ENCODE measurements around the gene TOMM40. TPM values are rescaled to one million over a fixed set of nuclear protein-coding genes. Genes with fewer than 3 reads are reported as not detected.

TOMM40 gene
- total RNA-seq, 1 donor from 2014 or later = 80.6 TPM

DNA sequence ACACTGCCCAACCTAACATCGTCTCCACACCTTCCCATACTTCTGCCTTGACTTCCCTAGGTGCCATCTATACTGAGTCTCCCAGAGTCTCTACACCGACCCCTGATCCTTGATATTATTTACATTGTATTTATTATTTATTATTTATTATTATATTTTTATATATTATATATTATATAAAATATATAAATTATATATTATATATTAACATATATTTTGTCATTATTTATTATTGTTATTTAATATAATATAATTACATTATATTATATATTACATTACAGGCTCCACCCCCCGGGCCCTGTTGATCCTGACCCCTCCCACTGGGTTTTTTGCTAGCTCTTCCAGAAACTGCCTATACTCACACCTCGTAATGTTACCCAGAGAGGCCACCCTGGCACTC lies 18.4 kb upstream of the TOMM40 start:
- Mint-ChIP-seq H3K9me3 (no peaks in the 10 kb centered on the region), H3K27me3 (peaks cover 9% of the 10 kb centered on the region), H3K4me3 (no peak overlapping the region), H3K36me3 (ENCODE audit: low read depth) (no peaks in the 10 kb centered on the region), H3K27ac (no peak overlapping the region), H3K4me1 (no peaks in the 10 kb centered on the region)
- POLR2A ChIA-PET = no interaction called here
- no peak for DNase-seq
- intact Hi-C loops (cut with micrococcal nuclease) = no loop called here
- CTCF ChIA-PET = no interaction called here
- TF ChIP-seq, protein P1, sequence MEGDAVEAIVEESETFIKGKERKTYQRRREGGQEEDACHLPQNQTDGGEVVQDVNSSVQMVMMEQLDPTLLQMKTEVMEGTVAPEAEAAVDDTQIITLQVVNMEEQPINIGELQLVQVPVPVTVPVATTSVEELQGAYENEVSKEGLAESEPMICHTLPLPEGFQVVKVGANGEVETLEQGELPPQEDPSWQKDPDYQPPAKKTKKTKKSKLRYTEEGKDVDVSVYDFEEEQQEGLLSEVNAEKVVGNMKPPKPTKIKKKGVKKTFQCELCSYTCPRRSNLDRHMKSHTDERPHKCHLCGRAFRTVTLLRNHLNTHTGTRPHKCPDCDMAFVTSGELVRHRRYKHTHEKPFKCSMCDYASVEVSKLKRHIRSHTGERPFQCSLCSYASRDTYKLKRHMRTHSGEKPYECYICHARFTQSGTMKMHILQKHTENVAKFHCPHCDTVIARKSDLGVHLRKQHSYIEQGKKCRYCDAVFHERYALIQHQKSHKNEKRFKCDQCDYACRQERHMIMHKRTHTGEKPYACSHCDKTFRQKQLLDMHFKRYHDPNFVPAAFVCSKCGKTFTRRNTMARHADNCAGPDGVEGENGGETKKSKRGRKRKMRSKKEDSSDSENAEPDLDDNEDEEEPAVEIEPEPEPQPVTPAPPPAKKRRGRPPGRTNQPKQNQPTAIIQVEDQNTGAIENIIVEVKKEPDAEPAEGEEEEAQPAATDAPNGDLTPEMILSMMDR (IDR thresholded peaks at IDR 0.05) = no peak
- ATAC-seq (ENCODE audit: low read depth) = no peak

DNA sequence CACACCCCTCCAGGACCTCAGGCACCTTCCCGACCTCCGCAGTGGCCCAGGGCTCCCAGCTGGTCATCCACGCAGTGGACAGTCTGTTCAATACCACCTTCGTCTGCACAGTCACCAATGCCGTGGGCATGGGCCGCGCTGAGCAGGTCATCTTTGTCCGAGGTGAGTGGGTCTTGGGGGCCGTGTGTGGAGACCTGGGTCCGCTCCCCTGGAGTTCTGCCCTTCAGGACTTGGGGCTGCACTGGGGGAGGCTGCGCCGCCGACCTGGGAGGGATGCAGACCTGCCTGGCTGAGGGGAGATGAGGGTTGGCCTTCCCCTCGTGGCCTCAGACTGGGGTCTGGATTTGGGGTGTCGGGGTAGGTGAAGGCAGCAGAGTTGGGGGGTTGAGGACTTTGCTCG lies 16.7 kb upstream of the TOMM40 start:
- ChIA-PET CTCF (no interaction called here), POLR2A (no interaction called here)
- H3K9me3 Mint-ChIP-seq = no peaks in the 10 kb centered on the region
- DNase-seq = no peak
- peaks cover 9% of the 10 kb centered on the region for H3K27me3 Mint-ChIP-seq
- H3K4me1 Mint-ChIP-seq = no peaks in the 10 kb centered on the region
- no peak overlapping the region for H3K4me3 Mint-ChIP-seq
- no peak overlapping the region for H3K27ac Mint-ChIP-seq
- no peak for ATAC-seq (ENCODE audit: low read depth)
- intact Hi-C loops (cut with micrococcal nuclease) = no loop called here
- TF ChIP-seq, protein P1 (IDR thresholded peaks at IDR 0.05) = no peak
- H3K36me3 Mint-ChIP-seq (ENCODE audit: low read depth) = no peaks in the 10 kb centered on the region

DNA sequence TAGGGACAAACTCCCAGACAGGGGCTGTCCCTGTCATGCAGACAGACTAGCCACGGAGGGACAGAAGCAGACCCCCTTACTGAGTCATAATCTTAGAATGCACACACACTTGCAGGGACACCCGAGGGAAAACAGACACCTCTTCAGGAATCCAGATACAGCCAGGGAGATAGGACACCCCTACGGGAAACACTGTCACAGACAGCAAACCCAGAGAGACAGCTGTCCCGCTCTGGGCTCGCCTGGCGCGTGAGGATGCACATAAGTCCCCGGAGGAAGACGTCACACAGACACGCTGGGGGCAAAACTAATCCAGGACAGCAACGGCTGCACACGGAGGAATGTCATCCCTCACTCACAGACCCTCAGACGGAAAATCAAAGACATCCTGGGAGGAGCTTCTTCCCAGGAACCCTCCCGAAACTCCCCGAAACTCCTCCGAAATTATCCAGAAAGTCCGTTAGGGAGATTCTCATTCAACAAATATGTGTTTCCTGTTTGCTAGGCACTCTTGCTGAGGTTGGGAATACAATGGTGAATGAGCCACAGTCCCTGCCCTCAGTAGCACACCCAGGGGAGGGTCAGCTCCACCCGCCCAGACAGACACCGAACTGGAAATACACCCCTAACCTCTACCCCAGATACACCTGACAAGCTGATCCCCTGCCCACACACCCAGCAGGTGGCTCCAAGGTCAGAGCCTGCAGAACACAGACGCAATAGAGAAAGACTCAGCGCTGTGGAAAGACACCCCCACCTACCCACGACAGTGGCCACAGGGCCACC lies 15.2 kb upstream of the TOMM40 start:
- CTCF ChIA-PET = no interaction called here
- no peak for ATAC-seq (ENCODE audit: low read depth)
- Mint-ChIP-seq H3K4me1 (no peaks in the 10 kb centered on the region), H3K36me3 (ENCODE audit: low read depth) (no peaks in the 10 kb centered on the region), H3K4me3 (no peak overlapping the region), H3K27ac (no peak overlapping the region), H3K9me3 (no peaks in the 10 kb centered on the region), H3K27me3 (peaks cover 8% of the 10 kb centered on the region)
- POLR2A ChIA-PET = no interaction called here
- DNase-seq = no peak
- intact Hi-C loops (cut with micrococcal nuclease) = no loop called here
- TF ChIP-seq, protein P1 (IDR thresholded peaks at IDR 0.05) = no peak

DNA sequence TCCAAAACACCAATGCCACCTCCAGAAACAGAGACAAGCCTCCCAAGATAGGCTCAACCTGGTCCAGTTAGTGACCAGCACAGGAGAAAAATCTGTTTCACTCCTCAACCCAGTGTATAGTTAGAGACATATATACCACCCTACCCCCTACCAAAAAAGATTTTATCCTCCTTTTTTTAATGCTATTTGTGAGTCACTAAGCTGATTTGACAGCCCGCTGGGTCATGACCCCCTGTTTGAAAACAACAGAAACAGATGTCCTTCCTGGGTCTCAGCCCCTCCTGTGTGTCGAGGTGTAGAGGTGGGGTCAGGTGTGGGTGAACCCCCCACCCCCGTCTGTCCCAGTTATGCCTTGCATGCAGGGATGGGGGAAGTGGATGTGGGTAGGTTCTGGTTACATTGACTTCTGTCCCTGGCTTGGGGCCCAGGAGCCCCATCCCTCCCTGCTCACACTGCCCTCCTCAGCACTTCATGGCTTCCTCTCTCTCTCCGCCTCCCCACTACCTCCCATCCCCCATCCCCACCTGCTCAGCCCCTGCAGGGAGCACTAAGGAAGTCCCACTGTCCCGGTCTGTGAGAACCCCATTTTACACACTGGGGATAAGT lies 14.0 kb upstream of the TOMM40 start:
- DNase-seq (no peak), ATAC-seq (ENCODE audit: low read depth) (no peak)
- H3K9me3 Mint-ChIP-seq = no peaks in the 10 kb centered on the region
- TF ChIP-seq, protein P1 (IDR thresholded peaks at IDR 0.05) = no peak
- intact Hi-C loops (cut with micrococcal nuclease) = no loop called here
- H3K4me3 Mint-ChIP-seq = no peak overlapping the region
- H3K36me3 Mint-ChIP-seq (ENCODE audit: low read depth) = no peaks in the 10 kb centered on the region
- H3K27ac Mint-ChIP-seq = no peak overlapping the region
- ChIA-PET CTCF (no interaction called here), POLR2A (interaction anchor here (0.6 kb wide), 1 partner anchor 434 kb away, joined by 3 read pairs; no protein-coding TSS in a partner anchor)
- H3K27me3 Mint-ChIP-seq = peaks cover 10% of the 10 kb centered on the region
- no peaks in the 10 kb centered on the region for H3K4me1 Mint-ChIP-seq

DNA sequence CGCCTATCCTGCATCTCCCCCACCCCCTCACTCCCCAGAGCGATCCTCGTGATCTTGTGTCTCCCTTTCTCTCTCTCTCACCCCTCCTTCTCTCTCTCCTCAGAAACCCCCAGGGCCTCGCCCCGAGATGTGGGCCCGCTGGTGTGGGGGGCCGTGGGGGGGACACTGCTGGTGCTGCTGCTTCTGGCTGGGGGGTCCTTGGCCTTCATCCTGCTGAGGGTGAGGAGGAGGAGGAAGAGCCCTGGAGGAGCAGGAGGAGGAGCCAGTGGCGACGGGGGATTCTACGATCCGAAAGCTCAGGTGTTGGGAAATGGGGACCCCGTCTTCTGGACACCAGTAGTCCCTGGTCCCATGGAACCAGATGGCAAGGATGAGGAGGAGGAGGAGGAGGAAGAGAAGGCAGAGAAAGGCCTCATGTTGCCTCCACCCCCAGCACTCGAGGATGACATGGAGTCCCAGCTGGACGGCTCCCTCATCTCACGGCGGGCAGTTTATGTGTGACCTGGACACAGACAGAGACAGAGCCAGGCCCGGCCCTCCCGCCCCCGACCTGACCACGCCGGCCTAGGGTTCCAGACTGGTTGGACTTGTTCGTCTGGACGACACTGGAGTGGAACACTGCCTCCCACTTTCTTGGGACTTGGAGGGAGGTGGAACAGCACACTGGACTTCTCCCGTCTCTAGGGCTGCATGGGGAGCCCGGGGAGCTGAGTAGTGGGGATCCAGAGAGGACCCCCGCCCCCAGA lies 12.8 kb upstream of the TOMM40 start:
- ChIA-PET POLR2A (no interaction called here), CTCF (no interaction called here)
- peaks cover 8% of the 10 kb centered on the region for H3K27me3 Mint-ChIP-seq
- DNase-seq (no peak), ATAC-seq (ENCODE audit: low read depth) (no peak)
- H3K4me3 Mint-ChIP-seq = no peak overlapping the region
- H3K27ac Mint-ChIP-seq = no peak overlapping the region
- H3K36me3 Mint-ChIP-seq (ENCODE audit: low read depth) = no peaks in the 10 kb centered on the region
- intact Hi-C loops (cut with micrococcal nuclease) = no loop called here
- TF ChIP-seq, protein P1 (IDR thresholded peaks at IDR 0.05) = no peak
- H3K9me3 Mint-ChIP-seq = no peaks in the 10 kb centered on the region
- no peaks in the 10 kb centered on the region for H3K4me1 Mint-ChIP-seq
